Neural cell (in vitro differentiated cells): ENCODE data around the gene CPLANE1.

Experiments used
- EP300 ChIP-seq: fragments of 450-650 bp; conservative IDR thresholded peaks from 2 replicates; pipeline ENCODE4 v1.6.1; 2014; ENCODE audit warnings: antibody characterized with exemption, mild to moderate bottlenecking, moderate library complexity; ENCODE audit not compliant: poor library complexity, severe bottlenecking
- EZH2 ChIP-seq: fragments of 200-600, 300-800 bp; shearing (Covaris generic), sonication (generic); IDR thresholded peaks from 2 replicates; pipeline ENCODE4 v1.6.1; 2014; ENCODE audit warnings: antibody characterized with exemption, low read length, borderline replicate concordance, mild to moderate bottlenecking; ENCODE audit not compliant: insufficient read depth, poor library complexity, severe bottlenecking
- MXI1 ChIP-seq: fragments of 450-650 bp; conservative IDR thresholded peaks from 2 replicates; pipeline ENCODE4 v1.6.1; 2014; ENCODE audit warnings: antibody characterized with exemption, mild to moderate bottlenecking; ENCODE audit not compliant: poor library complexity, severe bottlenecking
- POLR2AphosphoS5 ChIP-seq: IDR thresholded peaks from 2 replicates; pipeline ENCODE4 v1.6.1; 2012
- TF ChIP-seq, protein P1 (sequence below): fragments of 450-650 bp; IDR thresholded peaks from 2 replicates; pipeline ENCODE4 v1.5.1; 2014; ENCODE audit warnings: antibody characterized with exemption, mild to moderate bottlenecking, moderate library complexity; ENCODE audit not compliant: poor library complexity, severe bottlenecking

GRCh38 chr5:37071487-37071886 is 177.7 kb downstream of the CPLANE1 start:
- no peak for TF ChIP-seq EZH2
- TF ChIP-seq, protein P1, sequence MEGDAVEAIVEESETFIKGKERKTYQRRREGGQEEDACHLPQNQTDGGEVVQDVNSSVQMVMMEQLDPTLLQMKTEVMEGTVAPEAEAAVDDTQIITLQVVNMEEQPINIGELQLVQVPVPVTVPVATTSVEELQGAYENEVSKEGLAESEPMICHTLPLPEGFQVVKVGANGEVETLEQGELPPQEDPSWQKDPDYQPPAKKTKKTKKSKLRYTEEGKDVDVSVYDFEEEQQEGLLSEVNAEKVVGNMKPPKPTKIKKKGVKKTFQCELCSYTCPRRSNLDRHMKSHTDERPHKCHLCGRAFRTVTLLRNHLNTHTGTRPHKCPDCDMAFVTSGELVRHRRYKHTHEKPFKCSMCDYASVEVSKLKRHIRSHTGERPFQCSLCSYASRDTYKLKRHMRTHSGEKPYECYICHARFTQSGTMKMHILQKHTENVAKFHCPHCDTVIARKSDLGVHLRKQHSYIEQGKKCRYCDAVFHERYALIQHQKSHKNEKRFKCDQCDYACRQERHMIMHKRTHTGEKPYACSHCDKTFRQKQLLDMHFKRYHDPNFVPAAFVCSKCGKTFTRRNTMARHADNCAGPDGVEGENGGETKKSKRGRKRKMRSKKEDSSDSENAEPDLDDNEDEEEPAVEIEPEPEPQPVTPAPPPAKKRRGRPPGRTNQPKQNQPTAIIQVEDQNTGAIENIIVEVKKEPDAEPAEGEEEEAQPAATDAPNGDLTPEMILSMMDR, result no peak
- TF ChIP-seq POLR2AphosphoS5, result no peak
- TF ChIP-seq EP300, result no peak
- TF ChIP-seq MXI1, result no peak
